GM06990 (cell line): Measurements from ENCODE around the gene DSTN.

Experiments used
- DNase-seq: peaks from one replicate; pipeline ENCODE4 v3.0.0-alpha.2; 2011; ENCODE audit not compliant: insufficient read length; ENCODE audit errors: extremely low read depth
- H3K27me3 ChIP-seq: replicated peaks from 2 replicates; pipeline ENCODE4 v1.6.0; 2011; ENCODE audit warnings: low read length; ENCODE audit not compliant: control insufficient read depth, insufficient read depth
- H3K36me3 ChIP-seq: 2 replicates; pipeline ENCODE4 v1.5.1; 2011; ENCODE audit warnings: low read length; ENCODE audit not compliant: control insufficient read depth, insufficient read depth
- H3K4me3 ChIP-seq: replicated peaks from 2 replicates; pipeline ENCODE4 v1.5.1; 2011; ENCODE audit warnings: low read depth, mild to moderate bottlenecking, control low read depth, low read length
- TF ChIP-seq, protein P1 (sequence below): IDR thresholded peaks from 2 replicates; pipeline ENCODE4 v1.5.1; 2011; ENCODE audit warnings: low read length, control low read depth, mild to moderate bottlenecking, inconsistent platforms; ENCODE audit not compliant: insufficient read depth, poor library complexity, severe bottlenecking

The DSTN gene

DNA sequence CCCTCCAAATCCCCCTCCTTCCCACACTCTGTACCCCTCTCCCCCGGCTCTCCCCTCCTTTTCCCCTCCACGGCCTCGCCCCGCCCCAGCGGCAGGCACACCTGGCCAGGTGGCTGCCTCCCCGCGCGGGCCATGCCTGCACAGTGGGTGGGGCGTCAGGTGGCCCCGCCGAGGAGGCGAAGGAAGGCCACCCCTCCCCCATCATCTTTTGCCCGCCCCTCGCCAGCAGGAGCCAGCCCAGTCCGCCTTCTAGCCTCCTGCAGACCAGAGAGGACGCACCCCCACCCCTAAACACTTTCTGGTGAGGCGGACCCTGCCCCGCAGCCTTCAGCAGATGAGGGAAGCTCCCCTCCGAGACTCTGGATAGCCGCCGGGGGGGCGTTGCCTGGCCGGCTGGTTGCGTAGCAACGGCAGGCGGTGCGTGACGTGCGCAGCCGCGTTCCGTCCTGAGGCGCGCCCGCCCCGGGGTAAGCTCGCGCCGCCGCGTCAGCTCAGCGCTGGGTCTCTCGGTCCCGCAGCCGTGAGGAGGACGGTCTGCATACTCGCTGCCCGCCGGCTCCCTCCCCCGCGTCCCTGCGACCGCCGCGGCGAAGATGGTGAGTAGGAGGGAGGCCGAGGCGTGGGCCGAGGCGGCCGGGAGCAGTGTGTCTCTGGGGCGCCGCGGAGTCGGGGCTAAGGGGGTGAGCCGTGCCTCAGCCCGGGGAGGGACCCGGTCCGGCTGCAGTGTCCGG, at the start of gene DSTN:
TSS of gene DSTN (plus strand) at position 460 of the 731 bp plus-strand sequence. CDS start at position 594, 134 bp downstream.
- TF ChIP-seq, protein P1, sequence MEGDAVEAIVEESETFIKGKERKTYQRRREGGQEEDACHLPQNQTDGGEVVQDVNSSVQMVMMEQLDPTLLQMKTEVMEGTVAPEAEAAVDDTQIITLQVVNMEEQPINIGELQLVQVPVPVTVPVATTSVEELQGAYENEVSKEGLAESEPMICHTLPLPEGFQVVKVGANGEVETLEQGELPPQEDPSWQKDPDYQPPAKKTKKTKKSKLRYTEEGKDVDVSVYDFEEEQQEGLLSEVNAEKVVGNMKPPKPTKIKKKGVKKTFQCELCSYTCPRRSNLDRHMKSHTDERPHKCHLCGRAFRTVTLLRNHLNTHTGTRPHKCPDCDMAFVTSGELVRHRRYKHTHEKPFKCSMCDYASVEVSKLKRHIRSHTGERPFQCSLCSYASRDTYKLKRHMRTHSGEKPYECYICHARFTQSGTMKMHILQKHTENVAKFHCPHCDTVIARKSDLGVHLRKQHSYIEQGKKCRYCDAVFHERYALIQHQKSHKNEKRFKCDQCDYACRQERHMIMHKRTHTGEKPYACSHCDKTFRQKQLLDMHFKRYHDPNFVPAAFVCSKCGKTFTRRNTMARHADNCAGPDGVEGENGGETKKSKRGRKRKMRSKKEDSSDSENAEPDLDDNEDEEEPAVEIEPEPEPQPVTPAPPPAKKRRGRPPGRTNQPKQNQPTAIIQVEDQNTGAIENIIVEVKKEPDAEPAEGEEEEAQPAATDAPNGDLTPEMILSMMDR: no peak
- Histone ChIP-seq H3K4me3 (peak within 1 kb of the TSS; percentile 94), H3K36me3 (no peaks in the 10 kb centered on the region), H3K27me3 (no peaks in the 10 kb centered on the region)
- peak; percentile 88 for DNase-seq

DNA sequence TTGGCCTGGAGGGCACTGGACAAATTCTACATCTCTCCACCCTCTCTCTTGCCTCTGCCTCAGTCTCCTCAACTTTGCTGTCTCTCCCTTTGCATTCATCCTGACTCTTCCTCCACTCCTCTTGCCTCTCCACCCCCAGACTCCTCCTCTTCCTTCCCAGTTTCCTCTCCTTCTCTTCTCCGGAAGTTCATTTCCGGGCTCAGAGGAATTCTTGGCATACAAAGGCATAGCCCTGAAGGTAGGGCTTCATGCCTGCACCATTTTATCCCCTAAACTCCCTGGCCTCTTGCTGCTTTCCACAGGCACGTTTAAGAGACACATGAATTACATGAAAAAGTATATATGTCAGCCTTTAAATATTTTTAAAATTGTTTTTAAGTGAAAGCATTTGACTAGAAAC, 49.3 kb upstream of the DSTN start:
- H3K36me3 ChIP-seq: no peaks in the 10 kb centered on the region
- no peak overlapping the region for H3K4me3 ChIP-seq
- no peak for DNase-seq
- TF ChIP-seq, protein P1: no peak
- peaks cover 1% of the 10 kb centered on the region; the same call in 1 of the 2 replicates for H3K27me3 ChIP-seq

DNA sequence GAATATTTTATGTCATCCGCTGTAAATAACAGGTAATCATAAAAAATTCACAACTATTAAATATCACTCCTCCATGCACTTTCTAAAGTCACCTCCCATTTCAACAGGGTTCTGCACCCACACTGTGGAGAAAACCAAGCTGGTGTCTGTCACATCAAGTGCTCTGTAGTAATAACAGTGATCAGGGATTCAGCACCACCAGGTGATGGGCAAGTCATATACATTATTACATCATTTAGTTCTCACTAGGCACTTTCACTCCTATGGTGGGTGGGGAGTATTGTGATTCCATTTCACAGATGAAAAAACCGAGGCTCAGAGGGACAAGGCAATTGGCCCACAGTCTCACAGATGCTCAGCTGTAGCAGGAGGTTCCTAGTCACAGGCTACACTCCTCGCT, 47.3 kb upstream of the DSTN start:
- TF ChIP-seq, protein P1: no peak
- H3K4me3 ChIP-seq: no peak overlapping the region

DNA sequence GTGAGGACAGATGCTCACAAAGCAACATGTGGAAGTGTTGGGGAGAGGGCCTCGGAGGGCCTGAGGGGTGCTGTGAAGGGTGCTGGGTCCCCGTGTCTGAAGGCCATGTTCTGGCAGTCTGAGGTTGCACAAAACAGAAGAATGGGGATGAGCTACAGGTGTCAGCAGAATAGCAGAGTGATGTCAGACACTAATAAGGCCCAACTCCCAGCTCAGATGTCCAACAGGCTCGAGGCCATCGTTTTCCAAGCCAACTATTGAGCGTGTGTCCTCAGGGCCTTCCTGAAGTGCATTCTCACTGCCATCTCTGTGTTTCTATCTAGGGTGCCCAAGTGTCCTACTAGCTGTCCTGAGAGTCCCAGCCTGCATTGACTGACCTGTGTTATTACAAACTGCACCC, 46.5 kb upstream of the DSTN start:
- Histone ChIP-seq H3K4me3 (no peak overlapping the region), H3K36me3 (no peaks in the 10 kb centered on the region), H3K27me3 (peaks cover 1% of the 10 kb centered on the region; the same call in 1 of the 2 replicates)
- DNase-seq: no peak
- TF ChIP-seq, protein P1: no peak

More for the DNA sequence above, 47.3 kb upstream of the DSTN start:
- Histone ChIP-seq H3K36me3 (no peaks in the 10 kb centered on the region), H3K27me3 (peaks cover 1% of the 10 kb centered on the region; the same call in 1 of the 2 replicates)
- DNase-seq: no peak

DNA sequence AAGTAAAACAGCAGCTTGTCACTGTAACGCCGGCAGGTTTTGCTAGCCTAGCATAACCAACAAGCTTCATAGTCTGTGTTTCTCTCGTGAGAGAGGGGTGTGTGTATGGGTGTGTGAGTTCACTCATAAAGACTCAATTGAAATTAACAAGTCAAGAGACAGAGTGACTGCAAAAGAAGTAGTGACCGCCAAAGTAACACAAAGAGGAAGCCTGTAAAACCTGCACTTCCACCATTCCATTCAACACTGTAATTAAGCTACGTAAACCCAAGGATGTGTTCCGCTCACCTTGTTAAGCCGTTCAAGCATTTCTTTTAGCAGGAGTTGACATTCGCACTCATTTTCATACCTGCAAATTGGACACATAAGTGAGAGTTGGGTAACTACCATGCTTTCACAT, 45.3 kb upstream of the DSTN start:
- Histone ChIP-seq H3K4me3 (no peak overlapping the region), H3K27me3 (peaks cover 1% of the 10 kb centered on the region; the same call in 1 of the 2 replicates), H3K36me3 (no peaks in the 10 kb centered on the region)
- TF ChIP-seq, protein P1: no peak
- DNase-seq: no peak
